ENCODE results near the gene POC1A.

- TF ChIP-seq POLR2A (IDR thresholded peaks at IDR 0.05; ENCODE audit: low read depth, low read length) (no peak), POLR2AphosphoS5 (IDR thresholded peaks at IDR 0.05; ENCODE audit: low read depth, low read length) (no peak)
These were observed 69.8 kb downstream of the POC1A start for GRCh38 chr3:52084216-52084945.

Data from GM12892 (cell line).